ENCODE data around the gene SLC9B2.

The SLC9B2 gene

DNA sequence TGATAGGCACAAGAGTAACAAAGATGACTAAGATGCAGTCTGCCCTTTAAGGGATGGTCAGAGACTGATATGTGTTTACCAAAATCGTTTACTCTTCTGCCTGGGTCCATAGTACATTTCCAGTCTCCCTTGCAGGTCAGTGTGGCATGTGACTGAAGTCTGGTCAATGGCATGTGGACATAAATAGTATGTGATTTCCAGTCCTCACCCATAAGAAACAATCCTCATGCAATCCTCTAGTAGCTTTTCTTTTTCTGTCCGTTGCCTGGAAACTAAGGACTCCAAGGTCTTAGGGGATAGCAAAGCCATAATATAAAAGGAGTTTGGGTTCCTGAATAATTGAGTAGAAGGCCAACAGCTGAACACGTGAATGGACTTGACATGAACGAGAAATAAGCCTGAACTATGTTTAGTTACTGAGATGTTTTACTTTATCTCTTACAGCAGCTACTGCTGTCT is 1.1 kb downstream of the SLC9B2 start:
- no peak for DNase-seq

DNA sequence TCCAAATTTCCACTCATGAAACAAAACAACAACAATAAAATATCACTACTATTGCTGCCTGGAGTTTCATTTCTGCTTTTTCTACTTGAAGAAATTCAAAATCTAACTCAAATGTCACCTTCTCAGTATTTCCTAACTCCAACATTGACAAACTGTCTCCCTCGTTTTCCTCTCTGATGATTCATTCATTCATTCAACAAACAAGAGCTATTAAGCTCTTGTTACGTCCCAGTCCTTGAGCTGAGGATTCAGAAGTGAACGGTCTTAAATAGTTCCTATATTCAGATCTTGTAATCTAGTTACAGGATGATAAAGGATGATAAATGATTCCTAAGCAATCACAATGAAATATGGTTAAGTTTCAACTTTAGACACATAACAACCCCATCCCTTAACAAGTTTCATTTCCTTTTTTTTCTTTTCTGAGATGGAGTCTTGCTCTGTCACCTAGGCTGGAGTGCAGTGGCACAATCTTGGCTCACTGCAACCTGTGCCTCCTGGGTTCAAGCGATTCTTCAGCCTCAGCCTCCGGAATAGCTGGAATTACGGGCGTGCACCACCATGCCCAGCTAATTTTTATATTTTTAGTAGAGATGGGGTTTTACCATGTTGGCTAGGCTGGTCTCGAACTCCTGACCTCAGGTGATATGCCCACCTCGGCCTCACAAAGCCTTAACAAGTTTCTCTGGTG is 1.7 kb downstream of the SLC9B2 start:
- DNase-seq = no peak

DNA sequence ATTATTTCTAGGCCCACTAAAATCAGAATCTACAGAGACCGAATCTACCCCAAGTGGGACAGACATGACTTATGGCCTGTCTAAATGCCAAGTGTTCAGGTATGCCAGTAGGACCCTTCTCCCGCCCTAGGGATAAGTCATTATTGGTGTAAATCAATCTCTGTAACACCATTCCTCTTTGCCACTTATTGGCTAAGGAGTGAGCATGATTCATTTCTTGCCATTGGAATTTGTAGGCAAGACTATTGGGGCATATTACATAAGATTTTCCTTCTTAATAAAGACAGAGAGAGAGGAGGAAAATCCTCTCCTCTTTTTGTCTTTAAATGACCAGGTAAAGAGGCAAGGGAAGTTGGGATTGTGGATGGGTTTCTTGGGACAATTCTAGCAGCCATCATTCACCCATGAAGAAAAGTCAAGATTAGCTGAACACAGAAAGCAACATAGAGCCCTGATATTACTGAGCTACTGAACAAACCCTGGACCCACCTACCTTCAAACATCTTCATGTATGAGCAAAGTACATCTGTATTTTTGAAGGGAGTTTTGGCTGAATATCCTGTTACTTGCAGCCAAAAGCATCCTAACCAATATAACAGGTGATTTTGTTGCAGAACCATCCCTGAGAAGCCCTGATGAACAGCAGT is 2.6 kb downstream of the SLC9B2 start:
- DNase-seq = no peak

DNA sequence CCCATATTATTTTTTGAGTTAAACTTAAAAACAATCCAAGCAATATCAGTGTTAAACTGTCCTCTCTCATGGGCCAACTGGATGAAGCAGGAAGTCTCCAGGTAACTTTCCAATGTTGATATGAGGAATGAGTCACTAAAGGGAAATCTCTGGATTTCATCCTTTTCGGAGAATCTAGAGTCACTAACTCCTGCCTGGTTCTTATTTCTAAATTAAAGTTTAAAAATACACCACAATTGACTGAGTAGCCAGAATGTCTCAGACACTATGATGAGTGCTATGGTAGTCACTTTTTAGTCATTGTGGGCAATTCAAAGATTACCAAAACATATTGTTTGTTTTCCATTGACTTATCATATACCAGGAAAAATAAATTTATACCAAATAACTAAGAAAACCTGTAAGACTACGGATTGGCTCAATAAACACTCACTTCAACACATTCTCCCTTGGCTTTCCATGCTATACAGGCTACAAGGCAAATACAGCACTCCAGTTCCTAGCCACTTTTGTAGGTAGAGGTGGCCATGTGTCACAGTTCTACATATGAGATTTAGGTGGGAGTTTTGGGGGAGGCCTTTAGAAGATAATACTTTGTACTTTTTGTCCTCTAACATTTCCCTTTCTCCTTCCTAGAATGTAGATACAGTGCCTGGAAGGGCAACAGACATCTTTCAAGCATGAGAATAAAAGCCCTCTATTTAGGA is 8.6 kb downstream of the SLC9B2 start:
- DNase-seq = no peak

DNA sequence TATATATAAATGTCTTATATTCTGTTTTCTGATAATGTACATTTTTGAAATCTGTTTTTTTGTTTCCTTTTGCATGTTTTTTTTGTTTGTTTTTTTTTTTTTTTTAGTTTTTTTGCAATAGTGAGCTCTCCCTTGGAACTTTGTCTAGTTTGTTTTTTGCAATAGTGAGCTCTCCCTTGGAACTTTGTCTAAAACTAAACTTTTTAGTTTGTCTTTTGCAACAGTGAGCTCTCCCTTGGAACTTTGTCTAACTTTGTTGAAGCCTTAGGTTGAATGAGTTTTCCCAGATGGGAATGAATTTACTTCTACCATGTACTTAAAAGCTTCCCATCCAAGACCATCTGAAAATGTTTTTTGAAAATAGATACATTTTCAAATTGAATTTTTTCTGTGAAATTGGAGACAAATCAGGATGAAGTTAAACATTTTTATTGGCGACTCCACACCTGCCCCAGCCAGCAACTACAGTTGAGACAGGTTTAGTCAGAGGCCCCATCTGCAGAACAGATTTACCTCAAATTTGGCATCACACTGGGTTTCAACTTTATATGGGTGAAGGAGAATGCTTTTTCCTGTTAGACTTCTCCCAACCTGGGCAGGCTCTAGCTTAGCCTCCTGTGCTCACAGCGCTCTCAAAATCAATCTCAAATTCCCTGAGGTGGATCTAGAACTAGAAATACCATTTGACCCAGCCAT is 16.0 kb downstream of the SLC9B2 start:
- DNase-seq = no peak

DNA sequence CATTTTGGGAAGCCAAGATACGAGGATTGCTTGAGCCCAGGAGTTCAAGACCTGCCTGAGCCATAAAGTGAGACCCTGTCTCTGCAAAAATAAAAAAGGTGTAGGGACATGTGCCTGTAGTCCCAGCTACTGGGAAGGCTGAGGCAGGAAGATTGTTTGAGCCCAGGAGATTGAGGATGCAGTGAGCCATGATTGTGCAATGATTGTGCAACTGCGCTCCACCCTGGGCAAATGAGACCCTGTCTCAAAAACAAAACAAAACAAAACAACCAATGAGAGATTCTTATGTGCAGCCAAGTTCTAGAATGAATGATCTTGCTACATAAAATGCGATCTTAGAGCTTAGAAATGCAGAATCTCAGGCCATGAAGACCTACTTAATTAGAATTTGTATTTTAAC is 22.5 kb downstream of the SLC9B2 start:
- no peak for DNase-seq

DNA sequence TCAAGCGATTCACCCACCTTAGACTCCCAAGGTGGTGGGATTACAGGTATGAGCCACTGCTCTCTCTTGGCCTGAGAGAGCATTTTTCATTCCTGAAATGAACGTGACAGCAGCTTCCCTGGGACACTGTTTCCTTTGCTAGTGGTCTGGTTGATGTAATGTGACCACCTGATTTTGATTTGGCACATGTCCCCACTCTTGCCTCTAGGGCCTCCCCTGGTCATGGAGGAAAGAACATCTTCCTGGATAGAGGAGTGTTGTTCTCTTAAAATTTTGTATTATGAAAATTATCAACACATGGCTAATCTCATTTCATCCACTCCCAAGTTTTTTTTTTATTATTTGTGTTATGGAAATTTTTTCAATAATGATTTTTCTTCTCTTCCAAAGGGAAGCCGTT is 23.8 kb downstream of the SLC9B2 start:
- DNase-seq = no peak

DNA sequence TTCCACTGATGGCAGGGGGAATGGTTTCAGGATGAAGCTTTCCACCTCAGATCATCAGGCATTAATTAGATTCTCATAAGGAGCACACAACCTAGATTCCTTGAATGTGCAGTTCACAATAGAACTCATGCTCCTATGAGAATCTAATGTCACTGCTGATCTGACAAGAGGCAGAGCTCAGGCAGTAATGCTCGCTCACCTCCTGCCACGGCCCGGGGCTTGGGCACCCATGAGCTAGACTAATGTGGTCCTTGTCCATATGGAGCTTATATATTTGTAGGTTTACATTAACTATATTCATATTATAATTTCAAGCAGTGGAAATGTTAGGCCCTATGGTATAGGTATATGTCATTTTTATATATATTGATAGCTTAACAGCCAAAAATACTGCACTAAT is 24.4 kb downstream of the SLC9B2 start:
- no peak for DNase-seq

DNA sequence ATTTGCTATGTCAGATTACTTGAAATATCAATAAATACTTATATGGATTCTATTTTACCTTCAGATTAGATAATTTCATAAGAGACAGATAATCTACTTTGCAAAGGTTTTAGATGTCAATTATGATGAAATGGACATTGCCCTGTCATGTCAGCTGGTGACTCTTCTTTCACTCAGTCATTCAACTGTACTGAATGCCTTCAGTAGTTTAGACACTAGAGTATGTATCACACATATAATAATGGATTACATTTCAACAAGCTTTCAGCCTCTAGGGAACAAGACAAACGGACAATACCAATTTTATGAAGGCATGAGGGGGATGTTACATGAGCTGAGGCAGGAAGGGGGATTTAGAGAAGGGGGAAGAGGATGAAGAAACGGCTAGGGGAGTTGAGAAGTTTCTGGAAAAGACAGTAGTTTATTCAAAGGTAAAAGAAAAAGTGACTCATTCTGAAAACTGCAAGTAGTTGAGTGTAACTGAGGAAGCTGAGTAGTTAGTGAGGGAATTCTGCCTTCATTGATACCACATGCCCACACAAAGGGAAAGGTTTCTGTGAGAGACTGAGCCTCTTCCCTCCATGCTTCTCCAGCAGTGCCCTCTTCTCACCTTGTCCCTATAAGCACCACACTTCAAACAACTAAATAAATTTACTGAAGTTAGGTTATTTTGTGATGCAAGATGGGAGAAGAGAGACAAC is 25.7 kb downstream of the SLC9B2 start:
- no peak for DNase-seq

DNA sequence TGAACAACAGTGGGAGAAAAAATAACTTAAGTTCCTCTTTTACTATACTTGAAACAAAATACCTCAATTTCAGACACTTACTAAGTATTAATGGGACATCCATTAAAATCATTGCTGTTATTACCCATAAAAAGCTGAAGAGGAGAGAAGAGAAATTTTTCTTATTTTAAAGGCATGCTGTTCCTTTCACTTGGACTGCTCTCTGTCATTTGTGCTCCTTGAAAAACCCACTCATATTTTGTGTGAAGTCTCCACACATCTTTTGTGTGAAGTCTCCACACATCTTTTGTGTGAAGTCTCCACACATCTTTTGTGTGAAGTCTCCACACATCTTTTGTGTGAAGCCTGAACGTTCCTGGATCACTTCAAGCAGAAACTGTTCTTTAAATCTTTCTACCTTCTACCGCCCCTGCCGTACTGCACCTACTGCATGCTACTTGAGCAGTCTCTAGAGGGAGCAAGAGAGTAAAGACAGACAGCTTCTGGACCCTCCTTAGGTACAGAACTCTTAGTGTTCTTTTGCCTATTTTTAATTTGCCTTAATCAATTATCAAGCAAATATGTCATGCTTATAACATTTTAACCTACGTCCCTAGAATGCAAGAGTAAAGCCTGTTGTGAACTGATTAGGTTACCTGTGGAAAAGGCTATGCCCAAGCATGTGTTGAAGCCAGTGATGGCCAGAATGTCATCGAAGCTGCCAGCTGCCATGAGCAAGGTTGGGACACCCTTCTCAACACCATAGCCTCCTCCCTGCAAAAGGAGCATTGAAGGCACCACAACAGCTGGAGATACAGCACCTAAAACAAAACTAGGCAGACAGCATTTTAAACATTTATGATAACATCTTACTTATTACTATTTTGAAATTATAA is 29.9 kb downstream of the SLC9B2 start:
- peak; percentile 16 for DNase-seq

DNA sequence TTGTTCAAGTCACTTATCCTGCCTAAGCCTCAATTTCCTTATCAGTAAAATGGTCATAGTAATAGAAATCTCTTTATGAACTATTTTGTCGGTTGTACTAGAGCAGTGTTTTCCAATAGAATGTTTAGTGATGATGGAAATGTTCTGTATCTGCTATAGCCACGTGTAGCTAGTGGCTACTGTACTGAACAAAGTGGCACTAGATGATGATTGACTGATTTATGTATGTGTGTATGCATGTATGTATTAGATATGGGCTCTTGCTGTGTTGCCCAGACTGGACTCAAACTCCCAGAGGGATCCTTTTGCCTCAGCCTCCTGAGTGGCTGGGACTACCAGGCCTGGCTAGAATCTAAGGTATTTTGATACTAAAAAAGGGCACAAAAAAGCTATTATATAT is 32.4 kb downstream of the SLC9B2 start:
- no peak for DNase-seq

DNA sequence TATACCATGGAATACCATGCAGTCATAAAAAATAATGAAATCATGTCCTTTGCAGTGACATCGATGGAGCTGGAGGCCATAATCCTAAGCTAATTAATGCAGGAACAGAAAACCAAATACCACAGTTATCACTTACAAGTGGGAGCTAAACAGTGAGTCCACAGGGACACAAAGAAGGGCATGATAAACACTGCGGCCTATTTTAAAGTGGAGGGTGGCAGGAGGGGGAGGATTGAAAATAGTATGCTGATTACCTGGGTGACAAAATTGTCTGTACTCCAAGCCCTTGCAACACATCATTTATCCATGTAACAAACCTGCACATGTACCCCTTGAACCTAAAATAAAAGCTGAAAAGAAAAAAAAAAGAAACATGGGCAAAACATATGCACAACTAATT is 40.4 kb downstream of the SLC9B2 start:
- no peak for DNase-seq

DNA sequence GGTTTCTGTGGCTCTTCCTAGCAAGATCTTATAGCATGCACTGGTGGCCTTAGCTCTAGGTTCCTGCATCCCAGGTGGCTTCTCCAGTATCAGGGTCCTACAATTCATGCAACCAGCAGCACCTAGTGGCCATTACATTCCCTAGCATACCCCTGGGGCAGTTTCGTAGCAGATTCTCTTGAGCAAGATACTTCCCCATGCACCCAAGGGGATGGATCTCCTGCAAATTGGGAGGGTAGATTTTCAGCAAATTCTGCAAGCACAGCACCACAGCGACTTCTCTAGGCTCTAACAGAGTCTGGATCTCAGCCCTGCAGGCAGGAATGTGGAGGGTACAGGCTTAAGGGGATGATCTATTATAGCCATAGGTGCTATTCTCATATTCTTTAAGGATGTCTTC is 44.0 kb downstream of the SLC9B2 start:
- DNase-seq = no peak

DNA sequence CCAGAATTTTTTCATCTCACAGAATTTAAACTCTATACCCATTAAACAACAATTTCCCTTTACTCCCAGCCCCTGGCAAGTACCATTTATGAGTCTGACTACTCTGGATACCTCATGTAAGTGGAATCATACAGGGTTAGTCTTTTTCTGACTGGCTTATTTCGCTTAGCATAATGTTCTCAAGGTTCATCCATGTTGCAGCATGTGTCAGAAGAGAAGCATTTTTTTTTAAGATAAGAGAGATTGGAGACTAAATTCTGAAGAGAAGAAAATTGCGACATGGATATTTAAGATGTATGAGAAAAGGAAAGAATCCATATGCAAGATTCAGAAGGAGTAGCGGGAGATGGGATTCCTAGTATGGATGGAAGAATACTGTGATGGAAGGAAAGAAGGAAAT is 45.8 kb downstream of the SLC9B2 start:
- DNase-seq = no peak

DNA sequence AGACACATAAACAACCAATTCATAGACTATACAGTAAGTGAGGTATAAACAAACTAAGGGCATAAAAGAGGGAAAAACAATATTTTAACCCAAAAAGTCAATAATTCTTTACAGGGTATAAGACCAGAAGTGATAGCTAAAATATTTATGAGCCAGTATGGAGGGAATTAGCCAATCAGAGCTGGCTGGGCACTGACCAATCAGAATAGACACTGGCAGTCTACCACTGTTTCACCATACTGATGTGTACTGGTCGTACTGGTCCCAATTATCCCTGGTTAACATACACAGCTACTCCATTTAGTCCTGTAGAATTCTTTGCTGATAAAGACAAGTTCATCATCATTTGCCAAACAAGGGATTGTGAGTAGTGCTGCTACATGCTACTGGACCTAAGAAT is 47.3 kb downstream of the SLC9B2 start:
- no peak for DNase-seq

DNA sequence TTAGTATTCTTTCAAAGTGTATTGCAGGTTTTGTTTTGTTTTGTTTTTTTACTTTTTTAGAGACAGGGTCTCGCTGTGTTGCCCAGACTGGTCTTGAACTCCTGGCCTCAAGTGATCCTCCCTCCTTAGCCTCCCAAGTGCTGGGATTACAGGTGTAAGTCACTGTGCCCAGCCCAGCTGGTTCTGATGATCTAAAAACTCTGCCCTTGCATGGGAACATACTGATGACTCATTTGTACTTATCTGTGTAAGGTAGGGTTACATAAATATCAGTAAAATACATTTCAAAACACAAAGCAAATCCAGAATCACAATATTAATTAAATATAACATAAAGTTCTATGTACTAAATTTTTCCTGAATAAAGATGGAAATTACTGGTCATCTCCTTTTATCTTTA is 49.7 kb downstream of the SLC9B2 start:
- DNase-seq = no peak

DNA sequence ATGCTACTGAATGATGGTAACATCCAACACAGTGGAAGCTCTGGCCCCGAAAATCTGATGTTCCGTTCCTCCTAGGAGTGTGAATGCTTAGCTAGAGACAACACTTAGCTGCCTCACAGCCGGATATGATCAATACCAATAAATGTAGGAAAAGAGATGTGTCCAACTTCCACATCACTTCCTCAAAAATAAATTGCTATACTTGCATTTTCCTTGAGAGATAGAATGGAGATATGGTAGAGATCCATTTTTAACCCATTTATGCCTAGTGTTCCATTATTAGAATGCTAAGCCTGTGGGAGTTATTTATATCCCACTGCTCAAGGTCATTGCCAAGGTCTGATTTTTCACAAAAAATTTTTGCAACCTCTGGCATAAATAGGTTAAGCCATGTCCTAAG is 51.6 kb downstream of the SLC9B2 start:
- DNase-seq = no peak

DNA sequence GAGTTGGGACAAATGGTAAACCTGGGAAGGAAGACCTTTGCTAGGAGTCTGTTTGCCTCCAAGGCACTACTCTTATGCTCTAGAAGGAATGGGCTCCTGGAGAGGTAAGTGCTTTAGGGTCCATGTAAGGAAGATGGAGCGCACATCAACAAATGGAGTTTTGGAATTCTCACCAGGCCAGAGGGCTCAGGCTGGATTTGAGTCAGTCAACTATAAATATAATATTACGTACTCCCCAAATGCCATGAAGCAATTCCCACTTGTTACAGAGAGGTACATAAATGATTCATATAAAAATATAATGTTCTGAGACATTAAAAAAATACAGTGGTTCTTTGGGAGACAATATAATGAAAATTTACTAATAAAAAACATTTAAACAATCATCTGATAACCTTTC is 55.4 kb downstream of the SLC9B2 start:
- DNase-seq = no peak

DNA sequence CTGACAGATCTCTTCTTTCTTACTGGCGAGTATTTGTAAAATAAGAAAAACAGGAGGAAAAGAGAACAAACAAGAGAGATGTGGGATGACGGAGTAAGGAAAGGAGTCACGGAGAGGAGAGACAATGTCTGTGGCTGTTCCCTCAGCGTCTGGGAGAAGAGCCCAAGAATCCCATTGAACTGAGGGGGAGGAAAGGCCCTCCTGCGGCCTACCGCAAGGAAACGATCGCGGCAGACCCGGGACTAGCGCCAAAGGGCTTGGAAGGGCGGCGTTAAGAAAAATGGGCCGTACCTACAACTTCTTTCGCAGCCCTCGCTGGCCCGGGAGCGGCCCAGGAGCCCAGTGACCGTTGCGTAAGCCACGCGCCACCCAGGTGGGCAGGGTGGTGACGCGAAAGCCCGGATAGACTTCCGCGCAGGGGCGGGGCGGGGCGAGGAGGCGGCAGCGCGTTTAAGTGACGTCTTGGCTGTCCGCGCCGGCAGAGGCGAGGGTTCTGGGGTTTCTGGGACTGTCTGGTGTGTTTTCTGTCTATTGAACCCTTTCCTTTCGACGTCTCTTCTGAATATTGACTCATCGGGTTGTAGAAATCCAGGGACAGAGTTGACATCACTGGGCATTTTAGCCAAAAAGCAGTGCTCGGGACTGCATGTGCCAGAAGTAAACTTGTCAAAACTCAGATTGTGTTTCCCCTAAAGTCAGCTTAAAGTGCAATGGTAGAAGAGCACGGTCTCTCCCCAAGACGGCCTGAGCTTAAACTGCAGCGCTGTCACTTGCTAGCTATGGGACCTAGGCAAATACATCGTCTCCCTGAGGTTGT is 57.0 kb downstream of the SLC9B2 start, which contains the start of gene SLC9B1:
SLC9B1 (minus strand) TSS at position 398 of the 817 bp plus-strand sequence. CDS start 27,994 bp downstream, outside the sequence.
- DNase-seq = peak; percentile 95

DNA sequence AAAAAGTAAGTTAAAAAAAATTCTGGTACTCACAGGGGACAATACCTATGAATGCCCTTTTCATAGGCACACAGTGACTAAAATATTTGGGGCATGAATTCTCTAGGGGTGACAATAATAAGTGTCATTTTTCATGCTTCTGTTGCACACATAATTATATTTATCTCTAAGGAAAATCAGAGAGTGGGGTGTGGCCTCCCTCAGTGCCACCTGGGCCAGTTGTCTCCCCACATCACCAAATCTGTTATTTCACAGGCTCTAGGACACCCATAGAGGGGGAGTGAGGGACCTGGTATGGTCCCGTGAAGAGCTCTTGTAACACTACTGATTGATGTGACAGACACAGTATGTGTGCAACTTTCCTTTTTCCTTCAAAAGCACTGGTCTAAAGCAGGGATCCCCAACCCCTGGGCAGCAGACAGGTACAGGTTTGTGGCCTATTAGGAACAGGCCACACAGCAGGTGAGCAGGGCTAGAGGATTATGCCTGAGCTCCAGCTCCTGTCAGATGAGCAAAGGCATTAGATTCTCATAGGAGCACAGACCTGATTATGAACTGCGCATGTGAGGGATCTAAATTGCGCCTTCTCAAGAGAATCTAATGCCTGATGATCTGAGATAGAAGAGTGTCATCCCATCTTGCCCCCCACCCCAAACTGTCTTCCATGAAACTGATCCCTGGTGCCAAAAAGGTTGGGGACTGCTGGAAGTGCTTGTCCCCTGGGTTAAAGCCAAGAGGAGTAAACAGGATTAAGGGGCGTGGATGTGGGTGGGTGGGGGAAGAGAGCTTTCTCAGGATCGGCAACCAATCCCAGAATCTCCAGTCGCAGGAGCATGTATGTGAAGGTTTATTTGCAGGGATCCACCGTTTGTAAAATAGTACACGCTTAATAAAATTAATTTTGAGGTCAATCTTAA is 57.9 kb downstream of the SLC9B2 start:
- DNase-seq = no peak
